SK-N-MC (cell line): ENCODE data around the gene CBFA2T2.

Experiments
- EZH2 ChIP-seq: fragments of 200-600 bp; sonication (generic); IDR thresholded peaks from one replicate; pipeline ENCODE4 v1.6.1; 2017; ENCODE audit warnings: antibody characterized with exemption
- POLR2AphosphoS5 ChIP-seq: IDR thresholded peaks from 2 replicates; pipeline ENCODE4 v1.6.1; 2012; ENCODE audit warnings: mild to moderate bottlenecking, low read depth, low read length, borderline replicate concordance

DNA sequence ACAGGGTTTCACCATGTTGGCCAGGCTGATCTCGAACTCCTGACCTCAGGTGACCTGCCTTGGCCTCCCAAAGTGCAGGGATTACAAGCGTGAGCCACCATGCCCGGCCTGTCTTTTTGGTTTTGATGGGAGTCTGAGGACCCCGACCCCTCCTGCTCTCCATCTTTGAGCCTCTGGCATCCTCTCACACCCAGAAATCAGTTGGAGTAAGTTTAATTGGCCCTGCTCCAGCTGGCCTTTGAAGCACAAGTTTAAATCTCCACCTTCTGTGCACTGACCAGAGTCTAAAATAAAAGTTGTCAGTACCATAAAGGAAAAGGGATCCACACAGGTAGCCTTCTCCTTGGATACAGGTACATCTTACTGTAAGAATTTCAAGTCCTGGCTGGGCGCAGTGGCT, 156.3 kb downstream of the CBFA2T2 start:
- TF ChIP-seq EZH2, result no peak
- TF ChIP-seq POLR2AphosphoS5, result no peak
